ENCODE data around the gene SLCO1A2. TPM values are rescaled to one million over a fixed set of nuclear protein-coding genes. Genes with fewer than 3 reads are reported as not detected.

Gene SLCO1A2
- polyA plus RNA-seq, 3 donors: not detected

DNA sequence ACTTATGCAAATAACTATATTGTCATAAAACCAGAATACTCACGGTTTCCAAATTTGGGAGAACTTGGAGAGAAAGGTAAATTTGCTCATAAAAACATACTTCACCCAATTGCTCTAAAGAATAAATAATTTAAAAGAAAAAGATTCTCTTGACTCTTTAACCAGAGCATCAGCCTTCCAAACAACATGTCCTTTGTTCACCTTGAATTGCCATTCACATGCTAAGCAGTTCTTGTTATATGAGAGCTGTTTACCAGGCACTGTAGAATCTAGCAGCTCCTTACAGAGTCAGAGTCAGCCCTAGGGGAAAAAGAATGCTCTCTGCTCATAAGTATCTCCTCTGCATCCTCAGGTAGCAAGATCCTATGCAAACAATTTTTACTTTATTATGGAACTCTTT lies 10.2 kb downstream of the SLCO1A2 start:
- Histone ChIP-seq H3K27me3 (ENCODE audit: control insufficient read depth in 2 of 2, insufficient read depth in 2 of 2, low read length in 2 of 2) (no peaks in the 10 kb centered on the region), H3K9me3 (replicated peaks in 1 of 2; ENCODE audit: control insufficient read depth in 1 of 2, insufficient read depth in 1 of 2, low read length in 2 of 2) (peaks cover 19 to 21% of the 10 kb centered on the region in 2 donors), H3K4me3 (replicated peaks in 1 of 3; ENCODE audit: low read depth in 2 of 3, low read length in 3 of 3) (no peak overlapping the region), H3K36me3 (replicated peaks in 1 of 2; ENCODE audit: control insufficient read depth in 1 of 2, insufficient read depth in 2 of 2, low read length in 2 of 2) (no peaks in the 10 kb centered on the region), H3K27ac (ENCODE audit: low read depth in 1 of 2, low read length in 2 of 2) (no peak overlapping the region), H2AFZ (ENCODE audit: insufficient read depth, low read depth, low read length, poor library complexity, severe bottlenecking) (no peak overlapping the region), H3K79me2 (ENCODE audit: insufficient read depth, low read length) (no peaks in the 10 kb centered on the region), H3K9ac (ENCODE audit: insufficient read depth, low read length, poor library complexity, severe bottlenecking) (no peak overlapping the region), H3K4me1 (ENCODE audit: control insufficient read depth in 1 of 2, insufficient read depth in 2 of 2, low read length in 2 of 2) (no peaks in the 10 kb centered on the region), H4K20me1 (ENCODE audit: insufficient read depth, low read length) (no peaks in the 10 kb centered on the region), H3K4me2 (replicated peaks; ENCODE audit: extremely low read depth, low read length, poor library complexity, severe bottlenecking) (no peak overlapping the region)
- Mint-ChIP-seq H3K36me3 (no peaks in the 10 kb centered on the region), H3K9me3 (peaks cover 5 to 27% (median 14%) of the 10 kb centered on the region in 7 donors), H3K27me3 (ENCODE audit: low read depth in 3 of 3) (peaks cover 0 to 1% (median 0%) of the 10 kb centered on the region in 3 donors), H3K4me1 (no peaks in the 10 kb centered on the region), H3K27ac (no peak overlapping the region), H3K4me3 (no peak overlapping the region)
- intact Hi-C loops (cut with micrococcal nuclease): no loop called here
- no peak for DNase-seq
- no CpG with 5 or more reads among the region's 1 CpG for WGBS (ENCODE audit: insufficient coverage)
- no peak for TF ChIP-seq CTCF (IDR thresholded peaks at IDR 0.05)

DNA sequence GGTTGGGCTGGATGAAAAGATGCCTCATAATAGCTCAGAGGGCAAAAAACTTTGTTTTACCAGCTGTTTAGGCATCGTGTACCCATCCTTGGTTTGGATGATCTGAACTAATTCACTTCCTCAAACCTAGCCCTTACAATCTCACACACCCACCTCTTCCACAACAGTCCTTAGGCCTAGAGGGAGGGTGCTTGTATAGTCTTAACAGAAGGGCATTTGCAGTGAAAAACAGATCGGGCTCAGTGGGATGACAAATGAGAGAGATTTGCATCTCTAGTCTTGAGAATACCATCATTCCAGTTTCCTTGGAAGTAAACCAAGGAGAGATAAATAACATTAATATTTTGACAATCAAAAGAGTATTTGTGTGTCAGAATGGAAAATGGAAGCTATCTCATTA lies 11.0 kb downstream of the SLCO1A2 start:
- WGBS (ENCODE audit: insufficient coverage): no CpG with 5 or more reads among the region's 2 CpGs
- Mint-ChIP-seq H3K27me3 (ENCODE audit: low read depth in 3 of 3) (peaks cover 0 to 1% (median 0%) of the 10 kb centered on the region in 3 donors), H3K9me3 (peaks cover 5 to 22% (median 12%) of the 10 kb centered on the region in 7 donors), H3K36me3 (no peaks in the 10 kb centered on the region), H3K4me3 (no peak overlapping the region), H3K4me1 (no peaks in the 10 kb centered on the region), H3K27ac (no peak overlapping the region)
- Histone ChIP-seq H3K79me2 (ENCODE audit: insufficient read depth, low read length) (no peaks in the 10 kb centered on the region), H3K4me3 (replicated peaks in 1 of 3; ENCODE audit: low read depth in 2 of 3, low read length in 3 of 3) (no peak overlapping the region), H3K9ac (ENCODE audit: insufficient read depth, low read length, poor library complexity, severe bottlenecking) (no peak overlapping the region), H3K4me1 (ENCODE audit: control insufficient read depth in 1 of 2, insufficient read depth in 2 of 2, low read length in 2 of 2) (no peaks in the 10 kb centered on the region), H3K4me2 (replicated peaks; ENCODE audit: extremely low read depth, low read length, poor library complexity, severe bottlenecking) (no peak overlapping the region), H3K27me3 (ENCODE audit: control insufficient read depth in 2 of 2, insufficient read depth in 2 of 2, low read length in 2 of 2) (no peaks in the 10 kb centered on the region), H2AFZ (ENCODE audit: insufficient read depth, low read depth, low read length, poor library complexity, severe bottlenecking) (no peak overlapping the region), H3K27ac (ENCODE audit: low read depth in 1 of 2, low read length in 2 of 2) (no peak overlapping the region), H4K20me1 (ENCODE audit: insufficient read depth, low read length) (no peaks in the 10 kb centered on the region), H3K36me3 (replicated peaks in 1 of 2; ENCODE audit: control insufficient read depth in 1 of 2, insufficient read depth in 2 of 2, low read length in 2 of 2) (no peaks in the 10 kb centered on the region), H3K9me3 (replicated peaks in 1 of 2; ENCODE audit: control insufficient read depth in 1 of 2, insufficient read depth in 1 of 2, low read length in 2 of 2) (peaks cover 16 to 17% of the 10 kb centered on the region in 2 donors)
- no peak for DNase-seq
- intact Hi-C loops (cut with micrococcal nuclease): no loop called here
- no peak for TF ChIP-seq CTCF (IDR thresholded peaks at IDR 0.05)
